ENCODE results near the gene ZDHHC11B.
"Not testable (repeated sequence)": the region's sequence is repeated elsewhere in the genome, so short reads cannot be mapped to it uniquely, and the experiment has no call there.

- TF ChIP-seq CTCF (IDR thresholded peaks at IDR 0.05); EZH2 (IDR thresholded peaks at IDR 0.05; ENCODE audit: borderline replicate concordance, insufficient read depth, low read depth, low read length, poor library complexity, severe bottlenecking): not testable (repeated sequence)
Measured at GRCh38 chr5:813575-813974, 29.0 kb upstream of the ZDHHC11B start.
